Measurements from ENCODE around the gene KCNJ14. TPM values are rescaled to one million over a fixed set of nuclear protein-coding genes. Genes with fewer than 3 reads are reported as not detected.

Gene KCNJ14
- total and polyA plus RNA-seq, 2 of the 4 experiments (the other 2 are of a cell fraction): 0.18 to 0.39 TPM

GRCh38 chr19:48497728-48498594 lies 42.6 kb downstream of the KCNJ14 start:
- no peak overlapping the region for H3K4me3 ChIP-seq (ENCODE audit: insufficient read depth, low read depth, low read length)
- in situ Hi-C loops (cut with MboI; ENCODE audit: low sequenced_read_pairs) (no loop called here), dilution Hi-C loops (cut with HindIII; ENCODE audit: low sequenced_read_pairs, unreplicated experiment) (no loop called here), intact Hi-C loops (cut with micrococcal nuclease) (no loop called here)
- H4K91ac ChIP-seq (ENCODE audit: insufficient read depth, low read depth, low read length): no peak overlapping the region
- no peak overlapping the region for H3K27ac ChIP-seq (ENCODE audit: insufficient read depth, low read length)
- H3K14ac ChIP-seq (replicated peaks; ENCODE audit: low read depth, low read length): no peak overlapping the region
- ChIA-PET CTCF (no interaction called here), POLR2A (ENCODE audit: unreplicated experiment) (no interaction called here)
- no peak overlapping the region for H4K5ac ChIP-seq (ENCODE audit: low read depth, low read length)
- H3K9me1 ChIP-seq (ENCODE audit: insufficient read depth, low read length): no peaks in the 10 kb centered on the region; the same call in 1 of the 2 replicates
- no peak overlapping the region for H2BK120ac ChIP-seq (ENCODE audit: low read depth, low read length)
- no peak overlapping the region for H2AK5ac ChIP-seq (ENCODE audit: low read depth, low read length)
- BruUV-seq (replicated peaks): no TSS peak
- peaks cover 44% of the 10 kb centered on the region for H3K27me3 ChIP-seq (ENCODE audit: control insufficient read depth, insufficient read depth, low read length)
- no peak overlapping the region for H3K4ac ChIP-seq (ENCODE audit: low read depth, low read length)
- H3K56ac ChIP-seq (ENCODE audit: extremely low read depth, insufficient read depth, low read length): no peak overlapping the region
- no peak overlapping the region for H2AK9ac ChIP-seq (replicated peaks; ENCODE audit: low read depth, low read length, poor library complexity)
- no peak overlapping the region for H3K4me2 ChIP-seq (ENCODE audit: low read depth, low read length)
- H2AFZ ChIP-seq (replicated peaks; ENCODE audit: low read length, poor library complexity): no peak overlapping the region
- peaks cover 0 to 9% of the 10 kb centered on the region in 2 experiments; a peak in 1 of 4 replicates for H3K79me1 ChIP-seq (ENCODE audit: low read depth in 1 of 2, low read length in 2 of 2)
- H3K4me1 ChIP-seq (ENCODE audit: control insufficient read depth, insufficient read depth, low read length): peaks cover 3% of the 10 kb centered on the region; the same call in 1 of the 2 replicates
- no peaks in the 10 kb centered on the region; the same call in 1 of the 2 replicates for H4K20me1 ChIP-seq (ENCODE audit: insufficient read depth, low read length)
- H3K23ac ChIP-seq (ENCODE audit: low read depth, low read length): no peak overlapping the region
- H3K36me3 ChIP-seq (ENCODE audit: control insufficient read depth, insufficient read depth, low read length): no peaks in the 10 kb centered on the region
- no peak overlapping the region for H2BK15ac ChIP-seq (ENCODE audit: low read depth, low read length)
- no peak overlapping the region for H2BK5ac ChIP-seq (ENCODE audit: low read depth, low read length, poor library complexity, severe bottlenecking)
- H2BK20ac ChIP-seq (ENCODE audit: low read depth, low read length): no peak overlapping the region
- H3K9ac ChIP-seq (ENCODE audit: low read depth, low read length): no peak overlapping the region
- no peak overlapping the region for H3K18ac ChIP-seq (ENCODE audit: low read depth, low read length)
- WGBS, 2 experiments (ENCODE audit: extremely low coverage in 2 of 2, insufficient read length in 1 of 2): 64% methylated on average over 30 of the region's 46 CpGs; no CpG with 5 or more reads in 1 of the 2 experiments
- DNase-seq (no peak), ATAC-seq (ENCODE audit: low read depth) (no peak)
- no peak overlapping the region for H4K8ac ChIP-seq (ENCODE audit: low read depth in 2 of 2, low read length in 2 of 2)
- no peaks in the 10 kb centered on the region for H3K9me3 ChIP-seq (ENCODE audit: control insufficient read depth, insufficient read depth, low read length)
- TF ChIP-seq RFX5 (IDR thresholded peaks at IDR 0.05; ENCODE audit: low read depth, low read length) (no peak), CHD1 (IDR thresholded peaks at IDR 0.05; ENCODE audit: low read depth, low read length) (no peak), NFE2L2 (IDR thresholded peaks at IDR 0.05; ENCODE audit: low read depth, low read length) (no peak), ELK1 (IDR thresholded peaks at IDR 0.05; ENCODE audit: borderline replicate concordance, low read depth, low read length) (no peak), CEBPB (IDR thresholded peaks at IDR 0.05; ENCODE audit: low read depth, low read length) (no peak), MXI1 (IDR thresholded peaks at IDR 0.05; ENCODE audit: borderline replicate concordance, low read depth, low read length) (no peak), MAZ (IDR thresholded peaks at IDR 0.05; ENCODE audit: borderline replicate concordance, low read depth, low read length) (no peak), POLR2A (IDR thresholded peaks at IDR 0.05; ENCODE audit: low read depth, low read length) (no peak), MAFK (IDR thresholded peaks at IDR 0.05; ENCODE audit: low read depth, low read length) (no peak), CTCF (conservative IDR thresholded peaks at IDR 0.05; ENCODE audit: low read depth, low read length) (no peak), RAD21 (IDR thresholded peaks at IDR 0.05; ENCODE audit: low read length) (no peak), USF2 (IDR thresholded peaks at IDR 0.05; ENCODE audit: low read depth, low read length) (no peak), FOS (IDR thresholded peaks at IDR 0.05; ENCODE audit: low read depth, low read length) (no peak), RCOR1 (IDR thresholded peaks at IDR 0.05; ENCODE audit: insufficient replicate concordance, low read length) (no peak), BHLHE40 (IDR thresholded peaks at IDR 0.05; ENCODE audit: low read depth, low read length) (no peak)

Measured in IMR-90 (cell line).